GM19099 (cell line): ENCODE results near the gene STK32B.

Experiments used
- POLR2A ChIP-seq: IDR thresholded peaks from 3 replicates; pipeline ENCODE4 v1.6.1; 2011; ENCODE audit warnings: low read depth; ENCODE audit not compliant: insufficient read length; ENCODE audit errors: extremely low read depth

The STK32B gene

GRCh38 chr4:5469151-5469775 lies 418.0 kb downstream of the STK32B start:
- TF ChIP-seq POLR2A = no peak

GRCh38 chr4:5469861-5470260 lies 418.6 kb downstream of the STK32B start:
- TF ChIP-seq POLR2A = no peak

- no peak for TF ChIP-seq POLR2A
Measured at GRCh38 chr4:5470318-5471198, 419.3 kb downstream of the STK32B start.

GRCh38 chr4:5471206-5471605 lies 419.9 kb downstream of the STK32B start:
- TF ChIP-seq POLR2A = no peak

- TF ChIP-seq POLR2A = no peak
Measured at GRCh38 chr4:5471691-5472090, 420.4 kb downstream of the STK32B start.

- no peak for TF ChIP-seq POLR2A
Measured at GRCh38 chr4:5472160-5472591, 420.9 kb downstream of the STK32B start.

- TF ChIP-seq POLR2A = no peak
Measured at GRCh38 chr4:5473125-5473524, 421.8 kb downstream of the STK32B start.

GRCh38 chr4:5474756-5475155 lies 423.5 kb downstream of the STK32B start:
- TF ChIP-seq POLR2A = no peak

- TF ChIP-seq POLR2A = no peak
Measured at GRCh38 chr4:5477613-5478012, 426.3 kb downstream of the STK32B start.

- TF ChIP-seq POLR2A = no peak
Measured at GRCh38 chr4:5478169-5478568, 426.9 kb downstream of the STK32B start.

GRCh38 chr4:5478697-5479096 lies 427.4 kb downstream of the STK32B start:
- no peak for TF ChIP-seq POLR2A

- no peak for TF ChIP-seq POLR2A
Measured at GRCh38 chr4:5479518-5480060, 428.3 kb downstream of the STK32B start.

- no peak for TF ChIP-seq POLR2A
Measured at GRCh38 chr4:5488413-5488812, 437.1 kb downstream of the STK32B start.

- TF ChIP-seq POLR2A = no peak
Measured at GRCh38 chr4:5489260-5489659, 438.0 kb downstream of the STK32B start.

- TF ChIP-seq POLR2A = no peak
Measured at GRCh38 chr4:5497489-5497888, 446.2 kb downstream of the STK32B start.

- no peak for TF ChIP-seq POLR2A
Measured at GRCh38 chr4:5500165-5500564, 448.9 kb downstream of the STK32B start.
